HG03097 (cell line): ENCODE measurements around the gene ATP6V0A4.
"Not testable (repeated sequence)": the region's sequence is repeated elsewhere in the genome, so short reads cannot be mapped to it uniquely, and the experiment has no call there.

Experiments used
- ATAC-seq: cut with Tn5 transposase; IDR thresholded peaks from one replicate; pipeline ENCODE4 v1.9.1; 2021; ENCODE audit not compliant: unreplicated experiment, low FRiP score

The ATP6V0A4 gene

DNA sequence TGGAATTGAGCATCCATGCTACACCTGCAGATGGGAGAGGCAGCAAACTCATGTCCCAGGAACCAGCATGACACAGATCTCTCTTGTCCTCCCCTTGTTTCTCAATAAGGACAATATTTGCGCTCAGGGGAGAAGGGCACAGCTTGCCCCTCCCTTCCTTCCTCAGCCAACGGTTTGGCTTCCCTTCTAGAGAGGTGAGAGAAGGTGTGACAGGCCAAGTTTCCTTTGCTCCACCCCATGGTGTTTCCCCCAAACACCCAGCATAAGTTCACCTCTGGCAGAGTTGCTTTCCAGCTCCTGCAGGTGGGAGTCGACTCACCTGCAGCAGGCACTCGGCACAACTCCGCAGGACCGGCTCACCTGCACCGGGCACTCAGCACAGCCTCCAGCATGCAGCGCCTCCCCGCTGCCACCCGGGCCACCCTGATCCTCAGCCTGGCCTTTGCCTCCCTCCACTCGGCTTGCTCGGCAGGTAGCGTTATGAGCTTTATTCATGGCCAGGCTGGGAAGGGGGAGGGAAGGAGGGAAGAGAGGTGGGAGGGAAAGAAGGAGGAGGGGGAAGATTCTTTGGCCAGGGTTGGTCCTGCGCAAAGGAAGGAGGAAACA lies at the start of gene ATP6V0A4, which contains the start of gene TMEM213:
Gene ATP6V0A4 (minus strand): TSS at position 482 of the 606 bp plus-strand sequence. CDS start 26,949 bp downstream, outside the sequence.
Gene TMEM213 (plus strand): TSS at position 280 of the 606 bp plus-strand sequence. CDS start 111 bp downstream, at position 391.
- no peak for ATAC-seq

GRCh38 chr7:138845711-138846110 lies 47.7 kb upstream of the ATP6V0A4 start:
- ATAC-seq: no peak

- no peak for ATAC-seq
Measured at GRCh38 chr7:138843632-138844580, 45.9 kb upstream of the ATP6V0A4 start.

DNA sequence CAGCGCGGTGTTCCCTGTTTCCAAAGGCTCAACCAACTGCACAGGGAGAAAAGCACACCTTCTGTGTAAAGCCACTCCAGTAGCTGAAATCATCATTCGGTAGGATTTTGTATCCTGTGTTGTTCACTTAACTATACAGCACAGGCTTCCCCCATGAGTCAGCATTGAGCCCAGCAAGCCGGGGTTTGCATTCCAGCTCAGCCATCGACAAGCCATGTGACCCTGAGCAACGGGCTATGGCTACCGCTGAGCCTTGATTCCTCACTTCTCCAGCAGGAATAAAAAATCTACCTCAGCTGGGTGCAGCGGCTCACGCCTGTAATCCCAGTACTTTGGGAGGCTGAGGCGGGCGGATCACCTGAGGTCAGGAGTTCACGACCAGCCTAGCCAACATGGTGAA lies 44.1 kb upstream of the ATP6V0A4 start:
- no peak for ATAC-seq

DNA sequence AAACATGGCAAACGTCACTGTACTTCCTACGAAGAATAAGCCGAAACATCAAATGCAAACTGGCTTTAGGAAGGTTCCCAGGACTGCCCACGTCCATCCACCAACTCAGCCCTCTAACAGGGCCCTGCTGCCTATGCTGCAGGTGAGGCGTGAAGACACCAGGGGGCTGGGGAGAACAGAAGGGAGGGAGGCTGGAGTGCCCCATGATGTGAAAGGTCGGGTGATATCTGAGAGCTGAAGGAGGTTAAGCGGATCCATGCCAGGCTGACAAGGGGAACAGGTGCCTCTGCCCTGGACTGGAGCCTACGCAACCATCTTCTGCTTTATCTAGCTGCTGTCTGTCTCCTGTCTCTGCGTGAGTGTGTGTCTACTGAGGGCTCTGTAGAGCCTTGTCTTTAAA lies 40.2 kb upstream of the ATP6V0A4 start:
- ATAC-seq: no peak

DNA sequence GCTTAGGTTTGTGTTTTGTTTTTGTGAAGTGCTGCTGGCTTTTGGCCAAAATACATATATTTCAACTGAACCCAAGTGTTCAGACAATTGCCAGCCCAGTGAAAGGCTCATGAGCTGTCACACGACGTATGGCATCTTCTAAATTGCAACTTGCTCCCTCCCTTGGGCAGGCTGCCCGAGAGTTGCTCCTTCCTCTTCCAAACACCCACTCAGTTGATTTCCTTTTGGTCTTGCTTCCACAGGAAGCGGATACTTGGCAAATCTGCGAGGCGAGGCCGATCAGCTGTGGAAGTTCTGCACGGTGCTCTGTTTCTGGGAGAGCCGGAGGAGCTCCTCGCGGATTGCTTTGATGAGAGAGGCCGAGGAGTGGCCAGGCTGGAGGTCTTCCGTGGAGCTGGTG lies 39.6 kb upstream of the ATP6V0A4 start:
- no peak for ATAC-seq

DNA sequence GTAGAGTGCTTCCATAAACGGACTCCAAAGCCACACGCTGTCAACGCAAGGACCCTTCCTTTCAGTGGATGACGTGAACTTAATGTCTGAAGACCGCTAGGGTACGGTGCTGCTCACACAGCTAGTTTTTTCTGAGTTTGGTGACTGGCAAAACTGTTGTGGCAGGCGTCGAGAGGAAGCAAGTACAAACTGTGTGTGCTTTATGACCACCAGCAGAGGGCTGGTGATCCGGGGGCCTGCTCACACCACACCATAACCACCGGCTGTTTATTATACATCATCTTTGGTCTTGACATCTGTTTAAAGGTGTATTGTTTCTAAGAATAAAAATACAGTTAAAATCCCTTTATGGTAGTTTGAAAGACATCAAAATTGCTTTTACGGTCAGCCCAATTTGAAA lies 37.1 kb upstream of the ATP6V0A4 start:
- no peak for ATAC-seq

DNA sequence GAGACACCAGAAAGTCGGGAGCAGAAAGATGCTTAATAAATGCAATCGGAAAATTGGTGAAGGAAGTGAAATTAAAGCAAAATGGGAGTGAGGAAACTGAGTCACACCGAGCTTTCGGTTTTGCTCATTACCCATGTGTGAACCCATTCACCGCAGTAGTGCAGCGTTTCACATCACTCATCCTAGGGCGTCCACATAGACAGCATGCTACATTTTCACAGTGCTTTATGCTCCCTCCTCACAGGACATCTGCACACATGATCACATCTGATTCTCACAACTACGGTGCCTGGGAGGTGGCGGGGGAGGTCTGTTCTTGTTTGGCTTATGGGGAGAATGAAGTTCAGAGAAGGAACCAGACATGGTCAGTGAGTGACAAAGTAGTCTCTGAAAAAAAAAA lies 36.6 kb upstream of the ATP6V0A4 start:
- ATAC-seq: no peak

DNA sequence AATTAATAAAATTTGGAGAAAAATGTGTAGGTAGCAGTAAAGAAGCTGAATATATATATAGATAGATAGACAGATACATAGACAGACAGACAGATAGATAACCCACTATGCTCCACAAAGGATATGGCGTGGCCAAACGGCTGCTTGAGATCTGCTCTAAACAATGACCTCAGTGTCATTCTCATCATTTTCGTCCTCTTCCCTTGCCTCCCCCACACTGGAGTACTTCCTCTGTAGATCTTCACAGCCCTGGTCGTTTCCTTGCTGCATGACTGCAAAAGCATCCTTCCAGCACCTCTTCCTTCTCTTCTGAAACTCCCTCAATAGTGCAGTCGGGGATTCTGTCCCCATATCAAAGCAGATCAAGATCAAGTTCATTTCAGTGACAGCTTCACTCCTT lies 35.6 kb upstream of the ATP6V0A4 start:
- no peak for ATAC-seq

GRCh38 chr7:138832966-138833365 lies 35.0 kb upstream of the ATP6V0A4 start:
- ATAC-seq: no peak

- no peak for ATAC-seq
Measured at GRCh38 chr7:138829335-138829734, 31.3 kb upstream of the ATP6V0A4 start.

GRCh38 chr7:138828302-138828701 lies 30.3 kb upstream of the ATP6V0A4 start:
- ATAC-seq: no peak

- no peak for ATAC-seq
Measured at GRCh38 chr7:138825049-138825721, 27.2 kb upstream of the ATP6V0A4 start.

DNA sequence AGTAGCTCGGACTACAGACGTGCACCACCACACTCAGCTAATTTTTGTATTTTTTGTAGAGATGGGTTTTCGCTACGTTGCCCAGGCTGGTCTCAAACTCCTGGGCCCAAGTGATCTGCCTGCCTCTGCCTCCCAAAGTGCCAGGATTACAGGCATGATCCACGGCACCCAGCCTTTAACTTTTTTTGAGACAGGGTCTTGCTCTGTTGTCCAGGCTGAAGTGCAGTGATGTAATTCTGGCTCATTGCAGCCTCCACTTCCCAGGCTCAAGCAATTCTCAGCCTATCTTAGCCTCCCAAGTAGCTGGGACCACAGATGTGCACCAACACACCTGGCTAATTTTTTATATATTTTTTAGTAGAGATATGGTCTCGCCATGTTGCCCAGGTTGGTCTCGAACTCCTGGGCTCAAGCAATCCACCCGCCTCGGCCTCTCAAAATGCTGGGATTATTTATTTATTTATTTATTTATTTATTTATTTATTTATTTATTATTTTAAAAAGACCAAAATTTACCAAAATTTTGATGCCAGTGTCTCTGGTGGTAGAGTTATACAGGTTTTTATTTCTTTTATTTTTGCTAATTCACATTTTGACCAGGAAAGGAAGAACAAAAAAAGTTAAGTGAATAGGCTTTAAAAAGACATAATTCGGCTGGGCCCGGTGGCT lies 25.0 kb upstream of the ATP6V0A4 start:
- ATAC-seq: no peak

- no peak for ATAC-seq
Measured at GRCh38 chr7:138821912-138822311, 23.9 kb upstream of the ATP6V0A4 start.

GRCh38 chr7:138819625-138820024 lies 21.6 kb upstream of the ATP6V0A4 start:
- no peak for ATAC-seq

GRCh38 chr7:138816650-138817049 lies 18.7 kb upstream of the ATP6V0A4 start:
- no peak for ATAC-seq

DNA sequence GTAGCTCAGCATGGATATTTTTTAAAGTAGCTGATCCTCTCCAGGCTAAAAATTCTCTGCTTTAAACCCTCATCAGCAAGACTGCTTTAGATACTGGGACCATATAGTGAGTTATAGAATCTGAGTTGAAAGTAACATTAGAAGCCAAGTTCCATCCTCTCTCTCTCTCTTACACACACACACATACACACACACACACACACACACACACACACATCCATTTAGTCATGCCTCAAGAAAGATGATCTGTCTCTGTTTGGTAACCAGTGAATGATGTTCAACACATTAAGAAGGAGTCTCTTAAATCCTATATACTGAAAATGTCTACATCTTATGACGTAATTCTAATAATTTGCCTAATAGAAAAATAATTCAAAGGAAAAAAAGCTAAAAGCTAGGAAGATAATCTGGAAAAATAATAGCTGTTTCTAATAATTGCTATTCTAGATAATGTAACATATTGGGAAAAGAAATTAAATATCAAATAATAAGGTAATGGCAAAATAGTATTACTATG lies 16.9 kb upstream of the ATP6V0A4 start:
- ATAC-seq: no peak

- ATAC-seq: no peak
Measured at GRCh38 chr7:138813945-138814344, 15.9 kb upstream of the ATP6V0A4 start.

GRCh38 chr7:138811327-138811726 lies 13.3 kb upstream of the ATP6V0A4 start:
- ATAC-seq: not testable (repeated sequence)
